Sigmoid colon (tissue), 4 donors: ENCODE data around the gene C1orf94.

Experiments used
- CTCF ChIP-seq, 4 experiments: fragments of 450-650 bp in 3 of 4; fragments of 200-600 bp in 1 of 4; IDR thresholded peaks; one replicate each; pipeline ENCODE4 v1.5.1; 2016 to 2019; ENCODE audit warnings: antibody characterized with exemption in 4 of 4, mild to moderate bottlenecking in 3 of 4, moderate library complexity in 2 of 4
- EP300 ChIP-seq, 4 donors: sonication (generic); formaldehyde crosslinking; IDR thresholded peaks; one replicate each; pipeline ENCODE4 v1.6.1; 2017; ENCODE audit warnings: antibody characterized with exemption in 4 of 4
- POLR2A ChIP-seq, 2 donors: fragments of 450-650 bp; IDR thresholded peaks; one replicate each; pipeline ENCODE4 v1.6.1; 2016; ENCODE audit warnings: antibody characterized with exemption in 2 of 2, mild to moderate bottlenecking in 2 of 2, moderate library complexity in 2 of 2
- POLR2AphosphoS5 ChIP-seq, 4 donors: sonication (generic); formaldehyde crosslinking; IDR thresholded peaks; one replicate each; pipeline ENCODE4 v1.6.1; 2017; ENCODE audit warnings: antibody characterized with exemption in 4 of 4

GRCh38 chr1:34265396-34265795 lies 88.7 kb downstream of the C1orf94 start:
- TF ChIP-seq CTCF (IDR thresholded peaks at IDR 0.05) = no peak
- no peak for TF ChIP-seq EP300 (IDR thresholded peaks at IDR 0.05)
- no peak for TF ChIP-seq POLR2A (IDR thresholded peaks at IDR 0.05)
- TF ChIP-seq POLR2AphosphoS5 (IDR thresholded peaks at IDR 0.05) = no peak
